ENCODE results near the gene DNAAF2.
"Not testable (repeated sequence)": the region's sequence is repeated elsewhere in the genome, so short reads cannot be mapped to it uniquely, and the experiment has no call there.

DNAAF2 gene, protein sequence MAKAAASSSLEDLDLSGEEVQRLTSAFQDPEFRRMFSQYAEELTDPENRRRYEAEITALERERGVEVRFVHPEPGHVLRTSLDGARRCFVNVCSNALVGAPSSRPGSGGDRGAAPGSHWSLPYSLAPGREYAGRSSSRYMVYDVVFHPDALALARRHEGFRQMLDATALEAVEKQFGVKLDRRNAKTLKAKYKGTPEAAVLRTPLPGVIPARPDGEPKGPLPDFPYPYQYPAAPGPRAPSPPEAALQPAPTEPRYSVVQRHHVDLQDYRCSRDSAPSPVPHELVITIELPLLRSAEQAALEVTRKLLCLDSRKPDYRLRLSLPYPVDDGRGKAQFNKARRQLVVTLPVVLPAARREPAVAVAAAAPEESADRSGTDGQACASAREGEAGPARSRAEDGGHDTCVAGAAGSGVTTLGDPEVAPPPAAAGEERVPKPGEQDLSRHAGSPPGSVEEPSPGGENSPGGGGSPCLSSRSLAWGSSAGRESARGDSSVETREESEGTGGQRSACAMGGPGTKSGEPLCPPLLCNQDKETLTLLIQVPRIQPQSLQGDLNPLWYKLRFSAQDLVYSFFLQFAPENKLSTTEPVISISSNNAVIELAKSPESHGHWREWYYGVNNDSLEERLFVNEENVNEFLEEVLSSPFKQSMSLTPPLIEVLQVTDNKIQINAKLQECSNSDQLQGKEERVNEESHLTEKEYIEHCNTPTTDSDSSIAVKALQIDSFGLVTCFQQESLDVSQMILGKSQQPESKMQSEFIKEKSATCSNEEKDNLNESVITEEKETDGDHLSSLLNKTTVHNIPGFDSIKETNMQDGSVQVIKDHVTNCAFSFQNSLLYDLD

DNA sequence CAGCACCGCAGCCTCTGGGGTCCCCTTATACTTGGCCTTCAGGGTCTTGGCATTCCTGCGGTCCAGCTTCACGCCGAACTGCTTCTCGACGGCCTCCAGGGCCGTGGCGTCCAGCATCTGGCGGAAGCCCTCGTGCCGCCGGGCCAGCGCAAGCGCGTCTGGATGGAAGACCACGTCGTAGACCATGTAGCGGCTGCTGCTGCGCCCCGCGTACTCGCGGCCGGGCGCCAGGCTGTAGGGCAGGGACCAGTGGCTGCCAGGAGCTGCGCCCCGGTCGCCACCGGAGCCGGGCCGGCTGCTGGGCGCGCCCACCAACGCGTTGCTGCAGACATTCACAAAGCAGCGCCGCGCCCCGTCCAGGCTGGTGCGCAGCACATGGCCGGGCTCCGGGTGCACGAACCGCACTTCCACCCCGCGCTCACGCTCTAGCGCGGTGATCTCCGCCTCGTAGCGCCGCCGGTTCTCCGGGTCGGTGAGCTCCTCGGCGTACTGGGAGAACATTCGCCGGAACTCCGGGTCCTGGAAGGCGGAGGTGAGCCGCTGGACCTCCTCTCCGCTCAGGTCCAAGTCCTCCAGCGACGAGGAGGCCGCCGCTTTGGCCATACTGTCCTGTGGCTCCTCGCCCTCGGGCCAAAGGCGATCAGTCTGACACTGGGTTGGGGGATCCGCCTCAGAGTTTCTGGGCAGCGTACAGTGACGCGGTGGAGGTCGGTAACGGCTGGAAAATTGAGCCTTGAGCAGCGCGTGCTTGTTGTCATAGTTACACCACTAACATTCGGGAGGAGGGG is at the start of gene DNAAF2:
TSS of gene DNAAF2 (minus strand) at position 698 of the 788 bp plus-strand sequence. CDS start at position 603, 95 bp downstream.
- DNase-seq (ENCODE audit: low spot score), result no peak

DNA sequence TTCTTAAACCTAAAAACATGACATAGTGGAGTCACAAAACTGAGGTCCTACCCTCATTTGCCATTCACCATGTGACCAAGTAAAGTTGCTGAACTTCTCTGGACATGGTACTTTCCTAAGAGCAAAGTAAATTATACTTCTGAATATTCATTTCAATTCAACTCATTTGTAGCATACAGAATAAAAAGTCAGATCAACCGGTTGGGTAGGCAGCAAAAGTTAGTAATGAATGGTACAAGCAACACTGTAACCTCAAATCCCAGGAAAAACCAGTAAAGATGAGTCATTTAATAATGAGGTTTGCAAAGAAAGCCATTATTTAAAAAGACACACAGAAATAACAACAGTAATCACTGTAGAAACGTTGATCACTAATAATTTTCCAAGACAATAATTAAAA is 44.2 kb upstream of the DNAAF2 start:
- peak; percentile 40 for DNase-seq (ENCODE audit: low spot score)

DNA sequence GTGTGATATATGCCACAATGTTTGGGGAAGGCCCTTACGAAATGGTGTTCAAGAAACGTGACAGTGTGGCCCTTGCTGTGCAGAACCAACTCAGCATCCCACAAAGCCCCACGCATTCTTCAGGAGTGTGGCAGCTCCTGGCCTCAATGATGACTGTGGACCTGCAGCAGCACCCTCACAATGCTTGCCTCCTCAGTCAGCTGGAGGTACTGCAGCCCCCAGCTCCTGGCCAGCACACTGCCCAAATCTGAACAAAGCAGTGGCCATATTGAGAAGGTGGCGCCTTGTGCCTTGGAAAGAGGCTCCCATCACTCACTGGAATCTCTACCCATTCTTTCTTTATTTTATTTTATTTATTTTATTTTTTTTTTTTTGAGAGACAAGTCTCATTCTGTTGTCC is 42.6 kb upstream of the DNAAF2 start:
- no peak for DNase-seq (ENCODE audit: low spot score)

DNA sequence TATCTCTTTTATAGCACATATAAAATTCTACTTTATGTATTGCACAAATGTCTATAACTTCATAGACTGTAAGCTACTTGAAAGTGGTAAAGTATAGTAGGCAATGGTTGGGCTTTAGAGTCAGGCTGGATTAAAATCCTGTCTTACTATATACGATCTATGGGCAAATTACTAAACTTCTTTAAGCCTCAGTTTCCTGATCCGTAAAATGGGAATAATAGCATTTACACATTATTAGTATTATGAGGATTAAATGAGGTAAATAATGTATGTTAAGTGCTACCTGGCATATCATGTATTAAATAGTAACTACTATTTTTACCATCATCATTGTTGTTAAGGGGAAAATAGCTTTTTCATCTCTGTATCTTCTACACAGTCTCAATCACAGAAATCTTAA is 38.5 kb upstream of the DNAAF2 start:
- no peak for DNase-seq (ENCODE audit: low spot score)

DNA sequence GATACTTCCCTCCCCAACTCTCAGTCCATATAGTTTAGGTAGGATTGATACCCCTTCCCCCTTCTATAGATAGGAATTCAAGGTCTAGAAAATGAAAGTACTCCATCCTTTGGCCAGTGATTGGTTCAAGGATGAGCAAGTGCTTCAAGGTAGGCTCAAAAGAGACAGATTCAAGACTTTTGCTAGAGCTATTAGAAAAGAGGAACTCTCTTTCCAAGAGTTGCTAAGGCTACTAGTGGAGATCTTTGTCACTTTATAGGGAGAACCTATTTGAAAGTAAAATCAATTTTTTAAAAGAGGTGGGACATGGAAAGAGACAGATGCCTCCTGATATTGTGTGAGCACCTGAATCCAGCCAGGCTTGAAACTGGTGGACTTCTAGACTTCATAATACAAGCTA is 35.4 kb upstream of the DNAAF2 start:
- no peak for DNase-seq (ENCODE audit: low spot score)

DNA sequence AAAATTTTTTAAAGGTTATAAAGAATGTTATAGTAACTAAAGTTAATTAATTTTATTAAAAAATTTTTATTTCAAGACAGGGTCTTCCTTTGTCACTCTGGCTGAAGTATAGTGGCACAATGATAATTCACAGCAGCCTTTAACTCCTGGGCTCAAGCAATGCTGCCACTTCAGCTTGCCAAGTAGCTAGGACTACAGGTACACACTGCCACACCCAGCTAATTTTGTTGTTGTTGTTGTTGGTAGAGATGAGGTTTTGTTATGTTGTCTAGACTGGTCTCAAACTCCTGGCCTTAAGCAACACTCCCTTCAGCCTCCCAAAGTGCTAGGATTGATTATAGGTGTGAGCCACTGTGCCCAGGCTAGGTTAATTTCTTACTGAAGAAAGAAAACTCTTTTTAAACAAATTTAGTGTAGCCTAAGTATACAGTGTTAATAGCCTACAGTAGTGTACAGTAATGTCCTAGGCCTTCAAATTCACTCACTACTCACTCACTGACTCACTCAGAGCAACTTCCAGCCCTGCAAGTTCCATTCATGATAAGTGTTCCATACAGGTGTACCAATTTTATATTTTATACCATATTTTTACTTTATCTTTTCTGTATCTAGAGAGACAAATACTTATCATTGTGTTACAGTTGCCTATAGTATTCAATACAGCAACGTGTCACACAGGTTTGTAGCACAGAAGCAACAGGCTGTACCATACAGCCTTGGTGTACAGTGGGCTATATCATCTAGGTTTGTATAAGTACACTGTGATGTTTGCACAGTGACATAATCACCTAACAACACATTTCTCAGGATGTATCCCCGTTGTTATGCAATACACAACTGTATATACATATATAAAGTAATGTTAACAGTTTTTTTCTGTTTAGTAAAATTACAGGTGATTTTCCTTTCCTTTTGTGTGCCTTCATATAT is 24.7 kb upstream of the DNAAF2 start:
- DNase-seq (ENCODE audit: low spot score), result no peak

DNA sequence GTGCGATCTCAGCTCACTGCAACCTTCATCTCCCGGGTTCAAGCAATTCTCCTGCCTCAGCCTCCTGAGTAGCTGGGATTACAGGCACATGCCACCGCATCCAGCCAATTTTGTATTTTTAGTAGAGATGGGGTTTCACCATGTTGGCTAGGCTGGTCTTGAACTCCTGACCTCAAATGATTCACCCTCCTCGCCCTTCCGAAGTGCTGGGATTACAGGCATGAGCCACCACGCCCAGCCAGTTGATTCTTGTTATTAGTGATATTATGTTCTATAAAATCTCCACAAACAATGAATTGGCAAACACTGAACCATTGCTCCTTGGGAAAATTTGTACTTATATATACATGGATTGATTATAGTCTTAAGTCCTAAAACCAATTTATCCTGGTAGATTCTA is 22.5 kb upstream of the DNAAF2 start:
- DNase-seq (ENCODE audit: low spot score), result not testable (repeated sequence)

DNA sequence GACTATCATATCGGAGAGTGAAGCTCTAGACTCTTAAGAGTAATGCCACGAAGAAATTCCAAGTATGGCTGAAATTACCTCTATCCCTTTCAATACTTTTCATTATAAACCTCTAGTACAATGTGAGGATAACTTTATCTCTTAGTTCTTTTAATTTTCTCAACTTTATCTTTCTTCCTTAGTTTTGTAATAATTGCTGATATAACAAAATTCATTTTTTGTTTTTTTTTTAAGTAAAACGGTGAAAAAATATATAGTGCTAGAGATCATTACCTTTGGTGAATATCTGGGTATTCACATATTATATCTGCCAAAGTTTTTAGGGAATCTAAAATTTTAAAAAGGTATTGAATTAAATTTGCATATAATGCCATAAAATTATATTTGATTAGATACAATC is 19.5 kb upstream of the DNAAF2 start:
- DNase-seq (ENCODE audit: low spot score), result no peak

DNA sequence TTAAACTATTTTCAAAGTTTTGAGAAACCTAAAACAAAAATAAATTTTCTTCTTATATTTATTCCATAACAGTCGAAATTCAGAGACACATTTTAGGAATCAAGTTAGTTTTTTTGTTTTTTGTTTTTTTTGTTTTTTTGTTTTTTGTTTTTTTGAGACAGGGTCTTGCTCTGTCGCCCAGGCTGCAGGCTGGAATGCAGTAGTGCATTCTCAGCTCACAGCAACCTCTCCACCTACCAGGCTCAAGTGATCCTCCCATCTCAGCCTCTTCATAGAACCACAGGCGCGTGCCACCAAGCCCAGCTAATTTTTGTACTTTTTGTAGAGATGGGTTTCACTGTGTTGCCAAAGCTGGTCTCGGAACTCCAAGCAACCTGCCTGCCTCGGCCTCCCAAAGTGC is 18.5 kb upstream of the DNAAF2 start:
- DNase-seq (ENCODE audit: low spot score), result no peak

DNA sequence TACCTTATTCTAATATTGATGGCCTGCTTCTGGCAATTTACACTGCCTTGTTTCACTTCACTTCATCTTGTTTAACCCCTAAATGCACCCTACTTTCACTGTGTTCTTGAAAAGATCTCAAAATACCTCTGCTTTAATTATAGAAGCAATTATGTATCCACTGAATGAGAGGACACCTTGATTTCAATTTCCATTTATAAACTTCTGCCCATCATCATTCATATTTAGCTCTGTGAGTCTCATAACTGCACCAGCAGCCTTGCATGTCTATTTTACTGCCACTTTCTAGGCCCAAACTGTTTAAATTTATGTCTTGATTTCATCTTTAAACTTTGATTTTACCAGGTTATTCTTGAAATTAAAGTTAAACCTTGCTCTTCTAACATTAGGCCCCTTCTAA is 7.1 kb upstream of the DNAAF2 start:
- DNase-seq (ENCODE audit: low spot score), result no peak

DNA sequence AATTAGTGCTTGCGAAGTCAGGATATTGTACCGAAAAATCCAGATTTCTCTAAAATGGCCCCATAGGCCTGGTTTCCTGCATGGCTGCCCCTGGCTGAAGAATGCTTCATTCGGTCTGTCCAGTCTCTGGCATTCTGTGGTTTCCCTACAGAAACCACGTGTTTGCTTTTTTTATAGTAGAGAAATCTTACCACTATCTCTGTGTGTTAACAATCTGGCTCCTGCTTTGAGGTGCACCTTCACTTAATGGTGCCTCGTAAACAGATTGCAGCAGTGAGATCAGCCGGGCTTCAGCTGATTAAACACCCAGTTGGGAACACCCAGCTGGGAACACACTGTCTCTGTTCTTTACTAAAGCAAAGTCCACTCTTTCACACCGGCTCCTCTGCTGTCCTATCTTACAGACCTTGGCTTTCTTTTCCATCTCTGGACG is 6.7 kb upstream of the DNAAF2 start:
- DNase-seq (ENCODE audit: low spot score), result no peak

DNA sequence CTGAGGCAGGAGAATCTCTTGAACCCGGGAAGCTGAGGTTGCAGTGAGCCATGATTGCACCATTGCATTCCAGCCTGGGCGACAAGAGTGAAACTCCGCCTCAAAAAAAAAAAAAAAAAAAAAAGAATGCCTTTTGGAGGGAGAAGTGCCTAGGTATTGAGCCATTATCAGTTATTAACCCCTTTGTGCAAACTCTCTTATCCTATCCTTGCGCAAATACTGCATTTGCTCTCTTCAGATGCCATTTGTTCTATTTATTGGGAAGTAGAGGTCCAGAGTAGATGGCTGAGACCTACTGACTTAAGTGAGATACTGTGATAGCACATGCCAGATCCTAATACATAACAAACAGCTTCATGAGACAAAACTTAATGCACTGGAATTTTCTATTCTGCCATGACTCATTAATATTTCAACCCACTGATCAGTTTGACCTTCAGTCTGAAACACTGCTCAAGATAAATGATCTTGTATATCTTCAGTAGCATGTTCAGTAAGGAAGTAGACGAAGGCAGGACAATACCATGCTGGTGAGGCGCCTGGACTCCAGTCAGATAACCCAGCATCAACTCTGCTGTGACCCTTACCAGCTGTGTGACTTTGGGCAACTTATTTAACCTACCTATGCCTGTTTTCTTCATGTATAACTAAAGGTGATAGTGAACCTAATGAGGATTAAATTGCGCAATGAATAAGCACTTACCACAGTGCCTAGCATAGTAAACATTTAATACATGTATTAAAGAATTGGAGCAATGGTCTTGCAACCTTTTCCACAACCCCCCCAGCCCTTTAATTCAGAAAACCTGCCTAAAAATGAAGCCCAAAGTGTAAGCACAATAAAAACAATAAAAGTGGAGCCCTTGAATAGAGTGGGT is 5.7 kb upstream of the DNAAF2 start:
- no peak for DNase-seq (ENCODE audit: low spot score)

DNA sequence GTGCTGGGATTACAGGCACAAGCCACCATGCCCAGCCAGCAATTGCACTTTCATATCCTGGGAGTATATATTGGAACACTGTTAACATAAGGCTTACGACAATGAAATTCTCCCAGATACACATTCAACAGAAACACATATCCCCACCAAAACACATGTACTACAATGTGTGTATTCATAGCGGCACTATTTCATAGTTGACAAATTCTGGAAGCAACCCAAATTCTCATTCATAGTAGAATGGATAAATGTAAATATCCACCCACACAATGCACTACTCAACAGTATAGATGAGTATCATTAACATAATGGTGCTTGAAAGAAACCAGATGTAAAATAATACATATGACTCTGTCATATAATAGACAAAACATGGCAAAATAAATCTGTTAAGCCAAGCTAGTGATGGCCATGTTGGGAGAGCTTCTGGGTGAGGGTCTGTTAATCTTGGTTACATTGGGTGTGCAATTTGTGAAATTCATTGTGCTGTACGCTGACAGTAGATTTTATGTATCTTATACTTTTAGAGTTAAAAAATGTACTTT is 2.6 kb upstream of the DNAAF2 start:
- DNase-seq (ENCODE audit: low spot score), result peak; percentile 65

DNA sequence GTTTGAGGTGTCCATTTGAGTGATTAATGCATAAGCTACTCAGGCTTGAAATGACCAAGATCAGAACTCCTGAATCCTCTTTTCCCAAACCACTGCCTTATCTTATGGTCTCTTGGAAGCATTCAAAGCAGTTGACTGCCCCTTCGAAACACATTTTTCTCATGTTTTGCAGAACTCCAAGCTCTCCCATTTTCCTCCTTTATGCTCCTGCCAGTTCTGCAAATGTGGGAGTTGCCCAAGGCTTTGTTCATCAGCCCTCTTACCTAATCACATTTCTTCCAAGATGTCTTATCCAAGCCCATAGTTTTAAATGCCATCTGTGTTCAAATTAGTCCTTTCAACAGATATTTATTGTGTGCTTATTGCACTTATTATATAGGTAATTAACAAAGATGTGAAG is 1.8 kb upstream of the DNAAF2 start:
- DNase-seq (ENCODE audit: low spot score), result no peak

DNA sequence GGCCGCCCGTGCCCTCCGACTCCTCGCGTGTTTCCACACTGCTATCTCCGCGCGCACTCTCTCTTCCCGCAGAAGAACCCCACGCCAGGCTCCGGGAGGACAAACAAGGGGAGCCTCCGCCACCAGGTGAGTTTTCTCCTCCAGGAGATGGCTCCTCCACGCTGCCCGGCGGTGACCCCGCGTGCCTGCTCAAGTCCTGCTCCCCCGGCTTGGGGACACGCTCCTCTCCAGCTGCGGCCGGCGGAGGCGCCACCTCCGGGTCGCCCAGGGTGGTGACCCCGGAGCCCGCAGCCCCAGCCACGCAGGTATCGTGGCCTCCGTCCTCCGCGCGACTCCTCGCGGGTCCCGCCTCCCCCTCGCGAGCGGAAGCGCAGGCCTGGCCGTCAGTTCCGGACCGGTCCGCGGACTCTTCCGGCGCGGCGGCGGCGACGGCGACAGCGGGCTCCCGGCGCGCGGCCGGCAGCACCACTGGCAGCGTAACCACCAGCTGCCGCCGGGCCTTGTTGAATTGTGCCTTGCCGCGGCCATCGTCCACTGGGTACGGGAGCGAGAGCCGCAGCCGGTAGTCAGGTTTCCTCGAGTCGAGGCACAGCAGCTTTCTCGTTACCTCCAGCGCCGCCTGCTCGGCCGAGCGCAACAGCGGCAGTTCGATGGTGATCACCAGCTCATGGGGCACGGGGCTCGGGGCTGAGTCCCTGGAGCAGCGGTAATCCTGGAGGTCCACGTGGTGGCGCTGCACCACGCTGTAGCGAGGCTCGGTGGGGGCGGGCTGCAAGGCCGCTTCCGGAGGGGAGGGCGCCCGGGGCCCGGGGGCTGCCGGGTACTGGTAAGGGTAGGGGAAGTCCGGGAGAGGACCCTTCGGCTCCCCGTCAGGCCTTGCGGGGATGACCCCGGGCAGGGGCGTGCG is 1.2 kb downstream of the DNAAF2 start:
- DNase-seq (ENCODE audit: low spot score), result peak; percentile 77

DNA sequence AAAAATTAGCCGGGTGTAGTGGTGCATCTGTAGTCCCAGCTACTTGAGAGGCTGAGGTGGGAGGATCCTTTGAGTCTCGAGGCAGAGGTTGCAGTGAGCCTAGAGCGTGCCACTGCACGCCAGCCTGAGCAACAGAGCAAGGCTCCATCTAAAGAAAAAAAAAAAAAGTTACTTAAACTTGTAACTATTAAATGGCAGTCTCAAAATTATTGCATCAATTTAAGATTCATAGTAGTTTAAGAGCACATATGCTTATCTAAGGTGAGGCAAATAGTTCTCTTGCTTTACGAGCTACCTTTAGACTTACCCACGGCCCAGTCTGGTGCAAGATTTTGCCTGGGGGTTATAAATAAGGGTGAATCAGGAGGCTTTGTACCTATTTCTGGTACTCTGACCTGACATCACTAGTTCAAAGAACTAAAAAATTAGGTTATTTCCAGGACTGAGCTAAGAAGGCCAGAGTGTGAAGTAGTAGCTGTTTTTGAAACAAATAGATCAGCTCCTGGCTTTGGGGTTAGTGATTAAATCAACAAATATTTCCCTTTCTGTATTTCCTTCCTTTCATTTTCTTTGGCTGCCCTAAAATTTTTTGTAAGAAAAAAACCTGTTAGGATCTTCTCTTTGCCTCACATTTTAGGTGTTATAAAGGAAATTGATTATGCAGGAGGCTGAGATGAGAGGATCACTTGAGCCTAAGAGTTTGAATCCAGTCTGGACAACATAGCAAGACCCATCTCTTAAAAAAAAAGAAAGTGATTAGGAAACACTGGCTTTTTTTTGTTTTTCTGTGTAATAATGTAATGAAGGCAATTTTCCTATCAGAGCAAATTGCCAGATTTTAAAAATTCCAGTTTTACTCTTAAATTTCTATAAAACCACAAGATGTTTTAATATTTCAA is 10.9 kb downstream of the DNAAF2 start:
- DNase-seq (ENCODE audit: low spot score), result no peak

DNA sequence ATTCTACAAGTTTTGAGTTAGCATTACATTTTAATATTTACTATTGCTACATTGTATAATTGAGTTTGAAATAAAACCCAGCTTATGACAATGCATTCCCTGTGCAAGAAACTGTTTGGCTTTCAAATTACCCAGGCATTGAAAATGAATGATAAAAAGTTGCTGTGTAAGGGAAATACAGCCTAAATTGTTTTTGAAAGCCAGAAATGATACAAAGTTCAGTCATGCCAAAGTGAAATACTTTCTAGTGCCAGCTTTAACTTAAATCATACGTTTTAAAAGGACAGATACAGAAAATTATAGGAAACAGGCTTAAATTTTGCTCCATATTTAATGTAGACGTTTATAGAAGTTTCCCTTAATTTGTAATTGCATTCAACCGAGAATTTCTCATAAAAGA is 11.7 kb downstream of the DNAAF2 start:
- no peak for DNase-seq (ENCODE audit: low spot score)
